ENCODE data around the gene RGS12. TPM values are rescaled to one million over a fixed set of nuclear protein-coding genes. Genes with fewer than 3 reads are reported as not detected.

RGS12 gene
- total RNA-seq, 1 experiment from 2014 or later = 16.9 TPM

DNA sequence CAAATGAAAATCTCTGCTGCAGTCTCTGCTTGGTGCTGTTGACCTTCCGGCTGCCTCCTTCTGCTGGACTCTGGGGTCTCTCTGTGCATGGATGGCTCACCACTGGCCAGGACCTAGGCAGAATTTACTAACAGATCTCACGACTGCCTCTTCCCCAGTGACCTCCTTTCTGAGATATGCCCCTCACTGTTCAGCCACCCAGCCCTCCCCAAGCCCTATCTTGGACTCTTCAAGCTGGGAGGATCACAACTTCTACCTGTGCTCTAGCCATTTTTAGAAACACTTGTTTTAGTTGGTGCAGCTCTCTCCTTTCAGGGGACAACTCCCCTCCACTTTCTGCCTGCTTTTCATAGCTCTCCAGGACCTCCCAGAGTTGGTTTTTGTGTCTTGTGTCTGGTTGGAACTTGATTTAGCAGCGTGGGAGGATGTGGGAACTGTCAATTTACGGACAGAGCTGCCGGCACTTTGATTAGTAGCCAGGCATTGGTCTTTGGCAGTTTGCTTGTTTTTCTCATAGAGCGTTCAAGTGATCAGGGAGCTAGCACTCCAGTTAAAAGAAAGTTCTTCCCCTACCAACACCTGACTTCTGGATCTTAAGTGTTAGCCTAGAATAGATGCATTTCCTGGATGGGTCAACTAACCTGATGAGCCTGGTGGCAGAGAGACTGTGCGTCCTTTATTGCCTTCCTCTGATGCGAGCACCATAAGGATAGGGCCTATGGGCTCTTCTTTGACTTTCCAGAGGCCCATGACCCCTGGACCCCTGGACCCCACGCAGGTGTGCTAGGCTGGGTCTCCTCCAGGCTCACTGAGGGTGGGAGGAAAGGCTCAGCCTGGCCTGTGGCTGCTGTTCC is 6.5 kb downstream of the RGS12 start:
- no peak overlapping the region for H4K8ac ChIP-seq (replicated peaks; ENCODE audit: insufficient read length, low read depth, low read length)
- no peak overlapping the region for H3T11ph ChIP-seq (ENCODE audit: low read length)
- H3K4me1 ChIP-seq (ENCODE audit: insufficient read depth, low read length) = no peaks in the 10 kb centered on the region
- no peak overlapping the region for H3K23ac ChIP-seq (ENCODE audit: insufficient read length, low read depth, low read length)
- H2BK12ac ChIP-seq (ENCODE audit: insufficient read length, low read depth, low read length) = no peak overlapping the region
- H3K27me3 ChIP-seq (ENCODE audit: insufficient read depth, low read length) = no peaks in the 10 kb centered on the region
- no peak overlapping the region for H3K4ac ChIP-seq (ENCODE audit: low read depth, low read length)
- H2AFZ ChIP-seq (ENCODE audit: low read length) = no peak overlapping the region
- H2BK15ac ChIP-seq (ENCODE audit: low read depth, low read length) = no peak overlapping the region
- no CpG with 5 or more reads among the region's 9 CpGs for WGBS (ENCODE audit: extremely low coverage, insufficient read length, low lambda C conversion rate)
- no peak overlapping the region for H2AK5ac ChIP-seq (ENCODE audit: insufficient read length, low read length)
- peak; percentile 16 for DNase-seq
- peaks cover 2% of the 10 kb centered on the region; the same call in 1 of the 2 replicates for H3K27me3 Mint-ChIP-seq (ENCODE audit: low read depth)
- no peaks in the 10 kb centered on the region for H3K79me2 ChIP-seq (ENCODE audit: insufficient read depth, low read length)
- H3K4me3 Mint-ChIP-seq = no peak overlapping the region
- no peak overlapping the region for H3K27ac ChIP-seq (ENCODE audit: insufficient read length, low read depth, low read length)
- H3K9me3 ChIP-seq (ENCODE audit: control insufficient read depth, low read depth, low read length) = no peaks in the 10 kb centered on the region
- TF ChIP-seq, protein P1, sequence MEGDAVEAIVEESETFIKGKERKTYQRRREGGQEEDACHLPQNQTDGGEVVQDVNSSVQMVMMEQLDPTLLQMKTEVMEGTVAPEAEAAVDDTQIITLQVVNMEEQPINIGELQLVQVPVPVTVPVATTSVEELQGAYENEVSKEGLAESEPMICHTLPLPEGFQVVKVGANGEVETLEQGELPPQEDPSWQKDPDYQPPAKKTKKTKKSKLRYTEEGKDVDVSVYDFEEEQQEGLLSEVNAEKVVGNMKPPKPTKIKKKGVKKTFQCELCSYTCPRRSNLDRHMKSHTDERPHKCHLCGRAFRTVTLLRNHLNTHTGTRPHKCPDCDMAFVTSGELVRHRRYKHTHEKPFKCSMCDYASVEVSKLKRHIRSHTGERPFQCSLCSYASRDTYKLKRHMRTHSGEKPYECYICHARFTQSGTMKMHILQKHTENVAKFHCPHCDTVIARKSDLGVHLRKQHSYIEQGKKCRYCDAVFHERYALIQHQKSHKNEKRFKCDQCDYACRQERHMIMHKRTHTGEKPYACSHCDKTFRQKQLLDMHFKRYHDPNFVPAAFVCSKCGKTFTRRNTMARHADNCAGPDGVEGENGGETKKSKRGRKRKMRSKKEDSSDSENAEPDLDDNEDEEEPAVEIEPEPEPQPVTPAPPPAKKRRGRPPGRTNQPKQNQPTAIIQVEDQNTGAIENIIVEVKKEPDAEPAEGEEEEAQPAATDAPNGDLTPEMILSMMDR (conservative IDR thresholded peaks at IDR 0.05) = no peak
- no peaks in the 10 kb centered on the region for H3K79me1 ChIP-seq (ENCODE audit: insufficient read depth, low read depth, low read length, poor library complexity, severe bottlenecking)
- H2BK5ac ChIP-seq (ENCODE audit: insufficient read length, low read length) = no peak overlapping the region
- no peak overlapping the region for H3K18ac ChIP-seq (ENCODE audit: insufficient read length, low read depth, low read length)
- no peaks in the 10 kb centered on the region for H3K9me3 Mint-ChIP-seq
- no peak overlapping the region for H4K5ac ChIP-seq (ENCODE audit: insufficient read length, low read depth, low read length)
- H3K27ac Mint-ChIP-seq = no peak overlapping the region; a peak in 1 of 7 replicates
- H2BK120ac ChIP-seq (ENCODE audit: low read depth, low read length, poor library complexity, severe bottlenecking) = no peak overlapping the region
- H3K56ac ChIP-seq (ENCODE audit: insufficient read length, low read depth, low read length) = no peak overlapping the region
- no peaks in the 10 kb centered on the region; a peak in 1 of 7 replicates for H3K36me3 Mint-ChIP-seq (ENCODE audit: insufficient read depth in 1 of 3, low read depth in 3 of 3)
- no peak overlapping the region for H3K9ac ChIP-seq (ENCODE audit: extremely low read depth, insufficient read length, low read length)
- no peak overlapping the region for H3K4me2 ChIP-seq (ENCODE audit: insufficient read depth, insufficient read length, low read length)
- H4K20me1 ChIP-seq (ENCODE audit: control insufficient read depth, insufficient read depth, insufficient read length) = peaks cover 3% of the 10 kb centered on the region
- H3K14ac ChIP-seq (ENCODE audit: insufficient read depth, low read length) = no peak overlapping the region
- no peaks in the 10 kb centered on the region for H3K23me2 ChIP-seq (ENCODE audit: insufficient read length, low read depth, low read length, poor library complexity, severe bottlenecking)
- H3K4me1 Mint-ChIP-seq = peaks cover 41 to 59% of the 10 kb centered on the region in 2 experiments
- no peak overlapping the region for H4K91ac ChIP-seq (ENCODE audit: insufficient read length, low read depth, low read length)
- no peak overlapping the region for H2BK20ac ChIP-seq (ENCODE audit: low read depth, low read length, poor library complexity, severe bottlenecking)

Data from H9 (cell line).